Heart left ventricle (tissue), 13 donors: ENCODE results near the gene ITGA7.

Source experiments
- POLR2A ChIP-seq, 2 donors: fragments of 450-650 bp; IDR thresholded peaks; one replicate each; pipeline ENCODE4 v1.6.1; 2017; ENCODE audit warnings: antibody characterized with exemption in 2 of 2, mild to moderate bottlenecking in 2 of 2, moderate library complexity in 2 of 2
- TF ChIP-seq, protein P1 (sequence below), 12 donors: fragments of 200-600 bp; sonication (generic) in 4 of 12; IDR thresholded peaks; one replicate each; pipeline versions ENCODE4 v1.5.0 to v1.8.0; 2018 to 2022; ENCODE audit warnings: antibody characterized with exemption in 12 of 12, mild to moderate bottlenecking in 5 of 12
- donor health status: ischemic (EF 13 %, LVEDD 7.1; RV severe dilation, severe dysfunction).
- donor health status: DM: no; HTN: yes; CAD: no.
- donor health status: DM: no; HTN: no; CAD: no.
- donor health status: ischemic (EF 25% LVEDD 6.9; RV normal size, moderate dysfunction).
- donor health status: ischemic (EF 25% LVEDD 5.7; RV mildly dilated, moderate dysfunction).
- donor health status: ischemic (EF 35%, LVEDD 5.7; RV mildly dilated, moderate dysfunction).
- donor health status: nonischemic (EF 11% LVEDD 7.7; RV severe dilation, severe dysfunction).
- donor health status: DM: yes; HTN: yes; CAD: no.
- donor health status: PGD.
- donor health status: ischemic (EF 29% LVEDD 5.4; RV normal size, mild dysfunction).
- donor health status: nonischemic (EF 23%, LVEDD 6.1; RV moderate dilation, normal function).

DNA sequence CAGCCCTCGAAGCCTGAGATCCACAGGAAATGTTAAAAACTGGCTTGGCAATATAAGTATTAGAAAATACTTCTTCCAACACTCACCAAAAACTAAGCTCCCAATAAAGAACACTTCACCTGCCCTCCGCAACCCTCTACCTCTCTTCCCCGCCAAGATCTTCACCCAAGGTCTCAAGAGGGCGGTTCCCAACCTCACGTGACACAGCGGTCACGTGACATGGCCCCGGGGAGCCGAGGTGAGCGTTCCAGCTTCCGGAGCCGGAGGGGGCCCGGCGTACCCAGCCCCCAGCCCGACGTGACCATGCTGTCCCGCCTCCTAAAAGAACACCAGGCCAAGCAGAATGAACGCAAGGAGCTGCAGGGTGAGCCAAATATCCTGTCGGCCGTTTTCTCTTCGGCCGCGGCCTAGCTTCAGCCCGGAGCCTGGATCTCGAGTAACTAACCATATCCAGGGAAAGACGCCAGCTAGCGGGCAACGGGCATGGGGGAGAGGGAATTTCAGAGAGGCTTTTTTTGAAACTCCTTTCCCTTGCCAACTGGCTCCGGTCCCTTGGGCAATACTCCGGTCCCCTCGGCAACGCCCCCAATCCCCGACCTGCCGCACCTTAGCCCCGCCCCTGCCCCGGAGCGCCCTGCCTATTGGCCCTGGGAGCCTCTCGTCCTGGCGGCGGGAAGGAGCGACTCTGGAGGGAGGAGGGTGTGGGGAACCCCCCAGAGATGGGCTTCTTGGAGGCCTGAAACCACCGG, 8.3 kb upstream of the ITGA7 start, which contains the start of gene BLOC1S1:
- TF ChIP-seq, protein P1, sequence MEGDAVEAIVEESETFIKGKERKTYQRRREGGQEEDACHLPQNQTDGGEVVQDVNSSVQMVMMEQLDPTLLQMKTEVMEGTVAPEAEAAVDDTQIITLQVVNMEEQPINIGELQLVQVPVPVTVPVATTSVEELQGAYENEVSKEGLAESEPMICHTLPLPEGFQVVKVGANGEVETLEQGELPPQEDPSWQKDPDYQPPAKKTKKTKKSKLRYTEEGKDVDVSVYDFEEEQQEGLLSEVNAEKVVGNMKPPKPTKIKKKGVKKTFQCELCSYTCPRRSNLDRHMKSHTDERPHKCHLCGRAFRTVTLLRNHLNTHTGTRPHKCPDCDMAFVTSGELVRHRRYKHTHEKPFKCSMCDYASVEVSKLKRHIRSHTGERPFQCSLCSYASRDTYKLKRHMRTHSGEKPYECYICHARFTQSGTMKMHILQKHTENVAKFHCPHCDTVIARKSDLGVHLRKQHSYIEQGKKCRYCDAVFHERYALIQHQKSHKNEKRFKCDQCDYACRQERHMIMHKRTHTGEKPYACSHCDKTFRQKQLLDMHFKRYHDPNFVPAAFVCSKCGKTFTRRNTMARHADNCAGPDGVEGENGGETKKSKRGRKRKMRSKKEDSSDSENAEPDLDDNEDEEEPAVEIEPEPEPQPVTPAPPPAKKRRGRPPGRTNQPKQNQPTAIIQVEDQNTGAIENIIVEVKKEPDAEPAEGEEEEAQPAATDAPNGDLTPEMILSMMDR (IDR thresholded peaks at IDR 0.05): peak in 3 of 12 donors; percentile 12 to 15 (median 14)
- TF ChIP-seq POLR2A (IDR thresholded peaks at IDR 0.05): peak in 1 of 2 donors; percentile 55
